ENCODE data around the gene MERTK. TPM values are rescaled to one million over a fixed set of nuclear protein-coding genes. Genes with fewer than 3 reads are reported as not detected.

The MERTK gene
- total and polyA plus RNA-seq, 2 of the 8 experiments (the other 6 are each of a cell fraction or from before 2014, with no cell fraction given): 6.5 to 7.0 TPM

GRCh38 chr2:111923276-111923804, 24.9 kb downstream of the MERTK start:
- ChIA-PET POLR2A (ENCODE audit: partially characterized antibody) (no interaction called here), CTCF (ENCODE audit: partially characterized antibody) (interaction anchor here (2.1 to 2.3 kb wide), 2 partner anchors 8 to 23 kb away, joined by 5 to 8 read pairs; no protein-coding TSS in a partner anchor)
- FAIRE-seq (no peak), DNase-seq (ENCODE audit: low read depth in 1 of 2, low spot score in 2 of 2) (no peak)
- H2AFZ ChIP-seq (ENCODE audit: low read length): no peak overlapping the region
- no peak overlapping the region for H2BK5ac ChIP-seq (ENCODE audit: low read depth, low read length)
- TF ChIP-seq CTBP2 (IDR thresholded peaks at IDR 0.05; ENCODE audit: borderline replicate concordance, insufficient read depth, insufficient read length, low read length) (no peak), SP4 (IDR thresholded peaks at IDR 0.05; ENCODE audit: low read length) (no peak)
- no peak overlapping the region for H3K4me3 ChIP-seq (ENCODE audit: extremely low read depth in 1 of 4, insufficient read depth in 2 of 4, low read depth in 3 of 4, low read length in 4 of 4)
- H3K4me2 ChIP-seq (ENCODE audit: insufficient read depth in 1 of 2, low read depth in 2 of 2, low read length in 2 of 2): no peak overlapping the region
- H2BK120ac ChIP-seq (replicated peaks; ENCODE audit: low read depth, low read length): no peak overlapping the region
- no peak overlapping the region for H3K23ac ChIP-seq (ENCODE audit: insufficient read length)
- H3K36me3 ChIP-seq (ENCODE audit: control insufficient read depth in 2 of 4, insufficient read depth in 4 of 4, low read length in 3 of 4): no peaks in the 10 kb centered on the region
- H2BK20ac ChIP-seq (ENCODE audit: low read length): no peak overlapping the region
- H3K79me2 ChIP-seq (ENCODE audit: control insufficient read depth in 1 of 2, insufficient read depth in 2 of 2, low read length in 2 of 2): no peaks in the 10 kb centered on the region
- no peak overlapping the region for H3K14ac ChIP-seq (ENCODE audit: insufficient read length)
- no peak overlapping the region for H3K56ac ChIP-seq (replicated peaks; ENCODE audit: insufficient read length, low read depth, low read length)
- H3K9me3 ChIP-seq (ENCODE audit: insufficient read depth in 2 of 2, low read depth in 1 of 2, low read length in 1 of 2): no peaks in the 10 kb centered on the region
- H4K5ac ChIP-seq (ENCODE audit: insufficient read length, low read depth, low read length): no peak overlapping the region
- H3K18ac ChIP-seq (ENCODE audit: extremely low read depth, low read length): no peak overlapping the region
- H3K27ac ChIP-seq (ENCODE audit: low read depth, low read length): no peak overlapping the region
- no peaks in the 10 kb centered on the region for H3K27me3 ChIP-seq (replicated peaks in 1 of 4; ENCODE audit: control insufficient read depth in 3 of 4, extremely low read depth in 1 of 4, insufficient read depth in 3 of 4, low read length in 3 of 4)
- no peak overlapping the region for H3K9ac ChIP-seq (replicated peaks in 1 of 4; ENCODE audit: extremely low read depth in 1 of 4, low read depth in 3 of 4, low read length in 3 of 4)
- no peaks in the 10 kb centered on the region for H3K23me2 ChIP-seq (ENCODE audit: low read depth, low read length)
- no peak overlapping the region for H4K8ac ChIP-seq (ENCODE audit: extremely low read depth, insufficient read depth, low read length)
- H3K4me1 ChIP-seq (replicated peaks in 1 of 4; ENCODE audit: control insufficient read depth in 3 of 4, insufficient read depth in 4 of 4, low read length in 3 of 4): no peaks in the 10 kb centered on the region
- no peak overlapping the region for H3K4ac ChIP-seq (replicated peaks; ENCODE audit: insufficient read length, low read depth, low read length)
- H2BK15ac ChIP-seq (ENCODE audit: low read length): no peak overlapping the region
- H4K91ac ChIP-seq (replicated peaks; ENCODE audit: insufficient read length, low read length): no peak overlapping the region
- H4K20me1 ChIP-seq (replicated peaks in 1 of 2; ENCODE audit: control insufficient read depth in 1 of 2, insufficient read depth in 2 of 2, low read length in 2 of 2): no peaks in the 10 kb centered on the region
- H3K79me1 ChIP-seq (ENCODE audit: low read depth, low read length): no peaks in the 10 kb centered on the region
- 67% methylated on average over 4 of the region's 4 CpGs; no CpG with 5 or more reads in 1 of the 2 experiments for WGBS, 2 experiments (ENCODE audit: extremely low coverage in 1 of 2, insufficient coverage in 1 of 2, insufficient read length in 1 of 2, insufficient replicate concordance in 2 of 2, low coverage in 1 of 2, low lambda C conversion rate in 2 of 2, missing lambda C conversion rate in 1 of 2)
- H2AK5ac ChIP-seq (ENCODE audit: low read depth, low read length): no peak overlapping the region
- no peak overlapping the region for H2BK12ac ChIP-seq (ENCODE audit: low read depth, low read length)

All from H1 (cell line).